Stomach (tissue), 4 donors: ENCODE results near the gene SOCS1.

Experiments
- POLR2A ChIP-seq, 4 donors: fragments of 450-650 bp; IDR thresholded peaks; one replicate each; pipeline ENCODE4 v1.6.1; 2016; ENCODE audit warnings: antibody characterized with exemption in 4 of 4, control low read depth in 2 of 4, mild to moderate bottlenecking in 1 of 4, moderate library complexity in 1 of 4
- POLR2AphosphoS5 ChIP-seq, 3 donors: sonication (generic); formaldehyde crosslinking; IDR thresholded peaks; one replicate each; pipeline ENCODE4 v1.6.1; 2016; ENCODE audit warnings: antibody characterized with exemption in 3 of 3
- TF ChIP-seq, protein P1 (sequence below), 7 experiments: fragments of 450-650 bp in 4 of 7; fragments of 200-600 bp in 3 of 7; sonication (generic) in 3 of 7; IDR thresholded peaks; one replicate each; pipeline ENCODE4 v1.5.1; 2016 to 2019; ENCODE audit warnings: antibody characterized with exemption in 7 of 7, control low read depth in 2 of 7, mild to moderate bottlenecking in 1 of 7

DNA sequence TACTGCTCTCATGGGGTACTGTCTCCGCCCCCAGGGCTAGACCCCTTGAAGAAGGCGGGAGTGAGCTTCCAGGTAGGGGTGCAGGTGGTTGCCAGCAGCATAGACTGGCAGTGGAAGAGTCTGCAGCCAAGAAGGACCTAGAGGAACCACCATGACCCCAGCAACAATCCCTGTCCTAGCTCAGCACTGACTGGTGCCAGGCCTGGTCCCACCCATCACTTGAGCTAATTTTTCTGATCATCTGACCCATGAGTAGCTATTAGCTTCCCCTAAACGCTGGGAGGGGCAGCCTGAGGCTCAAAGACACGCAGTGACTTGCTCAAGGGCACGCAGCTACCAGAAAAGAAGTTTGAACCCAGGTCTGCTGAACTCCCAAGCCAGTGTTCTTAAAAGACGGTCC is 16.5 kb upstream of the SOCS1 start:
- TF ChIP-seq, protein P1, sequence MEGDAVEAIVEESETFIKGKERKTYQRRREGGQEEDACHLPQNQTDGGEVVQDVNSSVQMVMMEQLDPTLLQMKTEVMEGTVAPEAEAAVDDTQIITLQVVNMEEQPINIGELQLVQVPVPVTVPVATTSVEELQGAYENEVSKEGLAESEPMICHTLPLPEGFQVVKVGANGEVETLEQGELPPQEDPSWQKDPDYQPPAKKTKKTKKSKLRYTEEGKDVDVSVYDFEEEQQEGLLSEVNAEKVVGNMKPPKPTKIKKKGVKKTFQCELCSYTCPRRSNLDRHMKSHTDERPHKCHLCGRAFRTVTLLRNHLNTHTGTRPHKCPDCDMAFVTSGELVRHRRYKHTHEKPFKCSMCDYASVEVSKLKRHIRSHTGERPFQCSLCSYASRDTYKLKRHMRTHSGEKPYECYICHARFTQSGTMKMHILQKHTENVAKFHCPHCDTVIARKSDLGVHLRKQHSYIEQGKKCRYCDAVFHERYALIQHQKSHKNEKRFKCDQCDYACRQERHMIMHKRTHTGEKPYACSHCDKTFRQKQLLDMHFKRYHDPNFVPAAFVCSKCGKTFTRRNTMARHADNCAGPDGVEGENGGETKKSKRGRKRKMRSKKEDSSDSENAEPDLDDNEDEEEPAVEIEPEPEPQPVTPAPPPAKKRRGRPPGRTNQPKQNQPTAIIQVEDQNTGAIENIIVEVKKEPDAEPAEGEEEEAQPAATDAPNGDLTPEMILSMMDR (IDR thresholded peaks at IDR 0.05) = no peak
- no peak for TF ChIP-seq POLR2A (IDR thresholded peaks at IDR 0.05)
- TF ChIP-seq POLR2AphosphoS5 (IDR thresholded peaks at IDR 0.05) = no peak
